Keratinocyte (primary cell): ENCODE measurements around the gene ROR1. TPM values are rescaled to one million over a fixed set of nuclear protein-coding genes. Genes with fewer than 3 reads are reported as not detected.

ENCODE experiments used
- DNase-seq: peaks from one replicate; pipeline ENCODE4 v3.0.0-alpha.2; 2011; ENCODE audit warnings: low read depth, missing footprints, low spot score
- FAIRE-seq: peaks from 2 replicates; lab custom pipeline; 2011; peaks lifted over from hg19 to GRCh38; lab: Jason Lieb, UNC
- H2AFZ ChIP-seq: 2 replicates; pipeline ENCODE4 v1.6.0; 2012; ENCODE audit warnings: low read length, control low read depth, inconsistent platforms; ENCODE audit not compliant: control insufficient read depth
- H3K27ac ChIP-seq: 2 replicates; pipeline ENCODE4 v1.5.1; 2011; ENCODE audit warnings: low read length; ENCODE audit not compliant: control insufficient read depth, insufficient read depth
- H3K27me3 ChIP-seq: 3 replicates; pipeline ENCODE4 v1.6.0; 2011; ENCODE audit warnings: low read length; ENCODE audit not compliant: control insufficient read depth, insufficient read depth; ENCODE audit errors: extremely low read depth
- H3K36me3 ChIP-seq, 2 experiments: 2 replicates in 1 of 2; 3 replicates in 1 of 2; pipeline ENCODE4 v1.5.1; 2011; ENCODE audit warnings: low read length in 2 of 2, mild to moderate bottlenecking in 1 of 2; ENCODE audit not compliant: control insufficient read depth in 2 of 2, insufficient read depth in 2 of 2; ENCODE audit errors: extremely low read depth in 1 of 2
- H3K4me1 ChIP-seq: 3 replicates; pipeline ENCODE4 v1.5.1; 2011; ENCODE audit warnings: low read length; ENCODE audit not compliant: control insufficient read depth, insufficient read depth; ENCODE audit errors: extremely low read depth
- H3K4me2 ChIP-seq: 3 replicates; pipeline ENCODE4 v1.6.0; 2011; ENCODE audit warnings: low read depth, low read length; ENCODE audit not compliant: control insufficient read depth, insufficient read depth; ENCODE audit errors: extremely low read depth
- H3K4me3 ChIP-seq, 3 experiments: fragments of 200-600 bp in 1 of 3; sonication (generic) in 1 of 3; 2 replicates in 2 of 3; 3 replicates in 1 of 3; pipeline ENCODE4 v1.5.1; 2011 to 2016; ENCODE audit warnings: low read length in 3 of 3, mild to moderate bottlenecking in 3 of 3, control low read depth in 2 of 3, inconsistent platforms in 1 of 3, low read depth in 1 of 3, mixed read lengths in 1 of 3, mixed run types in 1 of 3, moderate library complexity in 1 of 3; ENCODE audit not compliant: control insufficient read depth in 2 of 3, insufficient read depth in 2 of 3; ENCODE audit errors: extremely low read depth in 1 of 3
- H3K79me2 ChIP-seq: 2 replicates; pipeline ENCODE4 v1.6.0; 2012; ENCODE audit warnings: low read length; ENCODE audit not compliant: control insufficient read depth, insufficient read depth
- H3K9ac ChIP-seq: 3 replicates; pipeline ENCODE4 v1.6.0; 2011; ENCODE audit warnings: low read length; ENCODE audit not compliant: control insufficient read depth, insufficient read depth; ENCODE audit errors: extremely low read depth
- H3K9me1 ChIP-seq: 3 replicates; pipeline ENCODE4 v1.6.0; 2011; ENCODE audit warnings: low read length; ENCODE audit not compliant: control insufficient read depth, insufficient read depth; ENCODE audit errors: extremely low read depth
- H3K9me3 ChIP-seq: 2 replicates; pipeline ENCODE4 v1.5.1; 2012; ENCODE audit warnings: low read depth, low read length; ENCODE audit not compliant: control insufficient read depth
- H4K20me1 ChIP-seq: 3 replicates; pipeline ENCODE4 v1.6.0; 2011; ENCODE audit warnings: low read length; ENCODE audit not compliant: control insufficient read depth, insufficient read depth; ENCODE audit errors: extremely low read depth
- EZH2 ChIP-seq: IDR thresholded peaks from one replicate; pipeline ENCODE4 v1.6.1; 2012; ENCODE audit warnings: inconsistent platforms, mild to moderate bottlenecking, low read length, moderate library complexity
- dilution Hi-C: fragments of 300-500 bp; cut with MboI; formaldehyde crosslinking; loops from one replicate; pipeline ENCODE4 v1.7.0; 2020; ENCODE audit warnings: low sequenced_read_pairs; ENCODE audit not compliant: extremely low pct_ligation_motif_present
- polyA plus RNA-seq, 5 experiments: library from polyadenylated mRNA; depleted of rRNA in 3 of 5; stranded (reverse) in 3 of 5; stranded (forward) in 1 of 5; unstranded in 1 of 5; fragments of >200 nt; gene quantifications; 1 replicate in 1 of 5; 2 replicates in 3 of 5; 3 replicates in 1 of 5; pipeline versions ENCODE4 v1.2.1 to v1.2.3, GENCODE V29; 2011 to 2012; ENCODE audit warnings: missing spikeins in 2 of 5, low read depth in 1 of 5, low replicate concordance in 1 of 5
- TF ChIP-seq, protein P1 (sequence below), 3 experiments: IDR thresholded peaks in 1 of 3; conservative IDR thresholded peaks in 1 of 3; optimal IDR thresholded peaks in 1 of 3; 2 replicates in 2 of 3; 3 replicates in 1 of 3; pipeline versions ENCODE3 to v1.5.1; 2011; ENCODE audit warnings: low read length in 3 of 3, mild to moderate bottlenecking in 3 of 3, moderate library complexity in 2 of 3, control low read depth in 1 of 3, inconsistent platforms in 1 of 3; ENCODE audit not compliant: insufficient read depth in 2 of 3; ENCODE audit errors: extremely low read depth in 1 of 3

The ROR1 gene
- polyA plus RNA-seq, 1 donor (not counting 4 experiments of a cell fraction or from before 2014, with no cell fraction given) = 9.2 TPM

DNA sequence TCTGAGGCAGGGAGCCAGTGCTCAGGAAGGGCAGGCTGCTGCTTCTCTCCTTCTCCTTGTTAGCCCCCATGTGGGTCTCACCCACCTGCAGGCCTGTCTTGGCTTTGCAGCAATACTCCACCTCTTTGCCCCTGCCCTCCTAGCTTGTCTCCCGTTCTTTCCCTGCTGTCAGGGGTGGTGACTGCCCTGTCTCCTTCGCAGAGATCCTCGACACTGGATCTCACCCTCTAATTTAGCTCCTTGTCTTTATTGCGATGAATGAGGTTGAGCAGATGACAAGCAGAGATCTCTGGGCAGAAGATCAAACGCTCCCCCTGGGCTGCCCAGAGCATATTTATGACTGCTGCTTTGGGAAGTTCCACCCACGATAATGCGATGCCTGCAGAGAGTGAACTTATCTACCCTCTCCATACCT, 199.2 kb downstream of the ROR1 start:
- H3K4me2 ChIP-seq = no peak overlapping the region
- TF ChIP-seq, protein P1, sequence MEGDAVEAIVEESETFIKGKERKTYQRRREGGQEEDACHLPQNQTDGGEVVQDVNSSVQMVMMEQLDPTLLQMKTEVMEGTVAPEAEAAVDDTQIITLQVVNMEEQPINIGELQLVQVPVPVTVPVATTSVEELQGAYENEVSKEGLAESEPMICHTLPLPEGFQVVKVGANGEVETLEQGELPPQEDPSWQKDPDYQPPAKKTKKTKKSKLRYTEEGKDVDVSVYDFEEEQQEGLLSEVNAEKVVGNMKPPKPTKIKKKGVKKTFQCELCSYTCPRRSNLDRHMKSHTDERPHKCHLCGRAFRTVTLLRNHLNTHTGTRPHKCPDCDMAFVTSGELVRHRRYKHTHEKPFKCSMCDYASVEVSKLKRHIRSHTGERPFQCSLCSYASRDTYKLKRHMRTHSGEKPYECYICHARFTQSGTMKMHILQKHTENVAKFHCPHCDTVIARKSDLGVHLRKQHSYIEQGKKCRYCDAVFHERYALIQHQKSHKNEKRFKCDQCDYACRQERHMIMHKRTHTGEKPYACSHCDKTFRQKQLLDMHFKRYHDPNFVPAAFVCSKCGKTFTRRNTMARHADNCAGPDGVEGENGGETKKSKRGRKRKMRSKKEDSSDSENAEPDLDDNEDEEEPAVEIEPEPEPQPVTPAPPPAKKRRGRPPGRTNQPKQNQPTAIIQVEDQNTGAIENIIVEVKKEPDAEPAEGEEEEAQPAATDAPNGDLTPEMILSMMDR (optimal IDR thresholded peaks at IDR 0.05 in 1 of 3, IDR thresholded peaks at IDR 0.05 in 1 of 3, conservative IDR thresholded peaks at IDR 0.05 in 1 of 3; ENCODE audit: extremely low read depth in 1 of 3, insufficient read depth in 2 of 3, low read length in 3 of 3) = no peak
- no peak for TF ChIP-seq EZH2
- no peaks in the 10 kb centered on the region for H3K9me3 ChIP-seq
- H3K9ac ChIP-seq = no peak overlapping the region
- no peak for DNase-seq
- H2AFZ ChIP-seq = no peak overlapping the region
- no peaks in the 10 kb centered on the region for H3K36me3 ChIP-seq
- peaks cover 12% of the 10 kb centered on the region for H3K4me1 ChIP-seq
- dilution Hi-C loops = no loop called here
- H3K4me3 ChIP-seq = no peak overlapping the region
- no peaks in the 10 kb centered on the region for H3K27me3 ChIP-seq
- no peaks in the 10 kb centered on the region for H4K20me1 ChIP-seq
- no peaks in the 10 kb centered on the region for H3K79me2 ChIP-seq
- no peaks in the 10 kb centered on the region for H3K9me1 ChIP-seq
- no peak for FAIRE-seq
- H3K27ac ChIP-seq = no peak overlapping the region

DNA sequence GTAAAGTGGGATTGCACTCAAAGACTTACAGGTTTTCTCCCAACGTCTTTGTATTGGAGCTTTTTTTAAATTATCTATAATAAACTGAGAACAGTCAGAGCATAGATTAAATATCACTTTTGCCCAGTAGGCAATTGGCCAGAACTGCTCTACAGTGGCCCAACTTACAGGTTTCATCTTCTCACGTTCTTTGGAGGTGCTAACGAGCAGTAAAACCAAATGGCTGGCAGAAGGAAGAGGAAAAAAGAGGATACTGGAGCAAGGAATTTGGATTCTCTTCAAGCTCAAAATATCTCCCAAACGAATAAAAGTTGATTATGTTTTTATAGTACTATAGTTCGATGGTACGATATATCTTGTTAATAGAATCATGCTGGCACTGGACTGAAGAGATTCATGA, 201.1 kb downstream of the ROR1 start:
- no peaks in the 10 kb centered on the region for H3K9me1 ChIP-seq
- no peak for DNase-seq
- H3K4me3 ChIP-seq = no peak overlapping the region
- no peak overlapping the region for H2AFZ ChIP-seq
- TF ChIP-seq, protein P1 (optimal IDR thresholded peaks at IDR 0.05 in 1 of 3, IDR thresholded peaks at IDR 0.05 in 1 of 3, conservative IDR thresholded peaks at IDR 0.05 in 1 of 3; ENCODE audit: extremely low read depth in 1 of 3, insufficient read depth in 2 of 3, low read length in 3 of 3) = no peak
- TF ChIP-seq EZH2 = no peak
- no peaks in the 10 kb centered on the region for H4K20me1 ChIP-seq
- no peak overlapping the region for H3K9ac ChIP-seq
- FAIRE-seq = no peak
- no peaks in the 10 kb centered on the region for H3K79me2 ChIP-seq
- H3K36me3 ChIP-seq = no peaks in the 10 kb centered on the region
- H3K27ac ChIP-seq = no peak overlapping the region
- no peak overlapping the region for H3K4me2 ChIP-seq
- H3K27me3 ChIP-seq = no peaks in the 10 kb centered on the region
- peaks cover 10% of the 10 kb centered on the region for H3K4me1 ChIP-seq
- dilution Hi-C loops = no loop called here
- H3K9me3 ChIP-seq = no peaks in the 10 kb centered on the region
